ENCODE measurements around the gene DAAM1. TPM values are rescaled to one million over a fixed set of nuclear protein-coding genes. Genes with fewer than 3 reads are reported as not detected.

DAAM1 gene
- total RNA-seq: 10 to 100 TPM; 18.2 to 20.0 TPM

GRCh38 chr14:59188461-59189090, at the start of gene DAAM1:
Gene DAAM1 (plus strand): TSS chr14:59188667. CDS start chr14:59263478, 74,811 bp downstream.
- POLR2A ChIA-PET: no interaction called here
- Mint-ChIP-seq H3K27me3 (peaks cover 20% of the 10 kb centered on the region), H3K9me3 (no peaks in the 10 kb centered on the region), H3K4me1 (peaks cover 28% of the 10 kb centered on the region), H3K27ac (peak within 1 kb of the TSS; percentile 79), H3K36me3 (ENCODE audit: low read depth) (no peaks in the 10 kb centered on the region), H3K4me3 (peak within 1 kb of the TSS; percentile 84)
- DNase-seq: peak; percentile 98
- CTCF ChIA-PET: interaction anchor here (0.8 to 1.1 kb wide), 2 partner anchors 13 to 17 kb away, joined by 3 to 5 read pairs; no protein-coding TSS in a partner anchor

- Mint-ChIP-seq H3K4me1 (no peaks in the 10 kb centered on the region), H3K4me3 (no peak overlapping the region)
- POLR2A ChIA-PET: no interaction called here
These were observed 49.1 kb upstream of the DAAM1 start for GRCh38 chr14:59139324-59139723.

GRCh38 chr14:59140106-59140843, 48.2 kb upstream of the DAAM1 start:
- Mint-ChIP-seq H3K27ac (no peak overlapping the region), H3K9me3 (no peaks in the 10 kb centered on the region), H3K4me3 (no peak overlapping the region), H3K4me1 (no peaks in the 10 kb centered on the region), H3K36me3 (ENCODE audit: low read depth) (no peaks in the 10 kb centered on the region), H3K27me3 (peaks cover 5% of the 10 kb centered on the region)
- no peak for DNase-seq
- ChIA-PET POLR2A (no interaction called here), CTCF (interaction anchor here (0.6 to 1.6 kb wide), 2 partner anchors 11 to 733 kb away, joined by 3 read pairs; no protein-coding TSS in a partner anchor)

More at GRCh38 chr14:59139324-59139723, 49.1 kb upstream of the DAAM1 start:
- H3K36me3 Mint-ChIP-seq (ENCODE audit: low read depth): no peaks in the 10 kb centered on the region
- DNase-seq: no peak
- no peak overlapping the region for H3K27ac Mint-ChIP-seq
- H3K27me3 Mint-ChIP-seq: peaks cover 5% of the 10 kb centered on the region
- no peaks in the 10 kb centered on the region for H3K9me3 Mint-ChIP-seq
- CTCF ChIA-PET: interaction anchor here (0.6 to 0.9 kb wide), 2 partner anchors 10 to 953 kb away, joined by 3 read pairs; no protein-coding TSS in a partner anchor

- Mint-ChIP-seq H3K4me3 (no peak overlapping the region), H3K4me1 (peaks cover 3% of the 10 kb centered on the region), H3K36me3 (ENCODE audit: low read depth) (no peaks in the 10 kb centered on the region), H3K9me3 (no peaks in the 10 kb centered on the region), H3K27ac (no peak overlapping the region), H3K27me3 (peaks cover 10% of the 10 kb centered on the region)
- POLR2A ChIA-PET: no interaction called here
- CTCF ChIA-PET: no interaction called here
- DNase-seq: no peak
These were observed 42.0 kb upstream of the DAAM1 start for GRCh38 chr14:59146484-59146883.

GRCh38 chr14:59147007-59147406, 41.5 kb upstream of the DAAM1 start:
- H3K36me3 Mint-ChIP-seq (ENCODE audit: low read depth): no peaks in the 10 kb centered on the region
- peaks cover 10% of the 10 kb centered on the region for H3K27me3 Mint-ChIP-seq
- POLR2A ChIA-PET: no interaction called here
- no peak for DNase-seq
- no peaks in the 10 kb centered on the region for H3K9me3 Mint-ChIP-seq
- H3K4me1 Mint-ChIP-seq: peaks cover 3% of the 10 kb centered on the region
- CTCF ChIA-PET: no interaction called here
- H3K27ac Mint-ChIP-seq: no peak overlapping the region
- H3K4me3 Mint-ChIP-seq: no peak overlapping the region

DNA sequence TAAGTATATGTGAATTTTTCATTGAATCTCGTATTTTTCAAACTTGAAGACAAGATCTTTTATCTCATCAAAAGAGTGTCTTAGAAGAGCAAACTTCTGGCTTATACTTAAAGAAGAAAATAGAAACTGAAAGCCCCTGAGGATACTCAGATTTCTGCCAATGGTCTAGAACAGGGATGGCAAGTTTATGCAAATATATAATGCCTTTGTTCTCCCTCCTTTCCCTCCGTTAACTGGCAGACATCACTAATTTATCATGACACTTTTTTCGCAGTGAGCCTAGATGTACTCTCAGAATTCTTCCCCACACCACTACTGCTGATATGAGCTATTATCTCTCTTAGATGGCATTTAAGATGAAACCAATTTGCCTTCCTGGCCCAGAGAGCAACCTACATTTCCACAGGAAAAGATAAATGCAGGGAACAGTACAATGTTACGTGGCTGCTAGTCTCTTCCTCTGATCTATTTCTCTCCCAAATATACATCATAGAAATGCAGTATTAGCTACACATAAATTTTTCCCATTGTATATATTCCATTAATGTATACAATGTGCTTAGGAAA, 40.0 kb upstream of the DAAM1 start:
- peaks cover 2% of the 10 kb centered on the region for H3K9me3 Mint-ChIP-seq
- ChIA-PET CTCF (no interaction called here), POLR2A (no interaction called here)
- H3K27me3 Mint-ChIP-seq: peaks cover 5% of the 10 kb centered on the region
- no peak overlapping the region for H3K27ac Mint-ChIP-seq
- no peaks in the 10 kb centered on the region for H3K36me3 Mint-ChIP-seq (ENCODE audit: low read depth)
- DNase-seq: no peak
- H3K4me3 Mint-ChIP-seq: no peak overlapping the region
- H3K4me1 Mint-ChIP-seq: peaks cover 3% of the 10 kb centered on the region

DNA sequence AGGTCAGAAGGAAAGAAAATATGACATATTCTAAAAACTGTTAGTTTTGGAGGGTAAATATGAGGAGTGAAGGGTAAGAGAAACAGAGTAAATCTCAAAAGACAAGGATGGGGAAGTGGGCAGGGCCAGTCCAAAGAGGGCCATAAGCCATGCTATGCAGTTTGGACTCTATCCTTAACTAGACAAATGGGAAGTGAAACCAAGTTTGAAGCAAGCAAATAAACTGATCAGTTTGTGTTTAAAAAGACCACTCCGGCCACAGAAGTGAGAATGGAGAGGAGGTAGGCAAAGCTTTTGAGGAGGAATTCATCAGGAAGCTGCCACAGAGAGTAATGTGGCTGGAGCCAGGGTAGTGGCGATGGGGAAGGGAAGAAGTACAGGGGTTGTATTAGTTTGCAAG, 37.5 kb upstream of the DAAM1 start:
- H3K27me3 Mint-ChIP-seq: peaks cover 5% of the 10 kb centered on the region
- CTCF ChIA-PET: interaction anchor here (0.7 kb wide), 1 partner anchor 10 kb away, joined by 3 read pairs; no protein-coding TSS in a partner anchor
- POLR2A ChIA-PET: no interaction called here
- H3K4me1 Mint-ChIP-seq: peaks cover 18% of the 10 kb centered on the region
- no peak for DNase-seq
- H3K9me3 Mint-ChIP-seq: peaks cover 2% of the 10 kb centered on the region
- no peak overlapping the region for H3K27ac Mint-ChIP-seq
- H3K4me3 Mint-ChIP-seq: no peak overlapping the region
- H3K36me3 Mint-ChIP-seq (ENCODE audit: low read depth): no peaks in the 10 kb centered on the region

GRCh38 chr14:59154373-59154772, 34.1 kb upstream of the DAAM1 start:
- POLR2A ChIA-PET: no interaction called here
- H3K27ac Mint-ChIP-seq: peak overlapping the region; percentile 65

GRCh38 chr14:59155886-59156285, 32.6 kb upstream of the DAAM1 start:
- H3K27ac Mint-ChIP-seq: no peak overlapping the region
- ChIA-PET CTCF (interaction anchor here (0.6 kb wide), 1 partner anchor 173 kb away, joined by 3 read pairs; no protein-coding TSS in a partner anchor), POLR2A (no interaction called here)
- DNase-seq: no peak
- no peak overlapping the region for H3K4me3 Mint-ChIP-seq
- H3K9me3 Mint-ChIP-seq: peaks cover 4% of the 10 kb centered on the region
- H3K36me3 Mint-ChIP-seq (ENCODE audit: low read depth): no peaks in the 10 kb centered on the region
- H3K27me3 Mint-ChIP-seq: peaks cover 12% of the 10 kb centered on the region
- peaks cover 17% of the 10 kb centered on the region for H3K4me1 Mint-ChIP-seq

More at GRCh38 chr14:59154373-59154772, 34.1 kb upstream of the DAAM1 start:
- H3K4me3 Mint-ChIP-seq: no peak overlapping the region
- H3K4me1 Mint-ChIP-seq: peaks cover 18% of the 10 kb centered on the region
- peak; percentile 19 for DNase-seq
- CTCF ChIA-PET: interaction anchor here (0.7 kb wide), 1 partner anchor 517 kb away, joined by 3 read pairs; the partner anchor contains the start of gene DACT1
- H3K27me3 Mint-ChIP-seq: peaks cover 10% of the 10 kb centered on the region
- H3K9me3 Mint-ChIP-seq: peaks cover 4% of the 10 kb centered on the region
- no peaks in the 10 kb centered on the region for H3K36me3 Mint-ChIP-seq (ENCODE audit: low read depth)

DNA sequence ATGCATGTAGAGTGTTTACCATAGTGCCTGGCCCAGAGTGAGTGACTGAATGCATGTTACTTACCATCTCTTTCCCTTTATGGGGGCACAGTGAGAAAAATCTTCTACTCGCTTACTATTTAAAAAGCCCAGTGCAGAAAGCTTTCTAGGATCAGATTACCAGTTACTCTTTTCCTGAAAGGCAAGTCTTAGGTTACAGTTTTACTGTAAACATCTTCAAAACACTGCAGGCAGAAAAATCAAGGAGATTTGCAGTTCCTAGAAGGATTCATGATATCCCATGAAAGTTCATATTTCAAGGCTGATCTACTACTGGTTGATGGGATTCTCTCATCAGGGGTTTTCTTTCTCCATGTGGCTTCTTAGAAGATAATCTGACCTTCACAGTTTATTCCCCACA, 29.3 kb upstream of the DAAM1 start:
- Mint-ChIP-seq H3K4me1 (peaks cover 17% of the 10 kb centered on the region), H3K27me3 (peaks cover 19% of the 10 kb centered on the region), H3K4me3 (no peak overlapping the region), H3K9me3 (peaks cover 3% of the 10 kb centered on the region), H3K36me3 (ENCODE audit: low read depth) (no peaks in the 10 kb centered on the region), H3K27ac (no peak overlapping the region)
- ChIA-PET POLR2A (no interaction called here), CTCF (no interaction called here)
- DNase-seq: no peak

- Mint-ChIP-seq H3K27me3 (peaks cover 22% of the 10 kb centered on the region), H3K9me3 (peaks cover 3% of the 10 kb centered on the region), H3K4me3 (no peak overlapping the region), H3K36me3 (ENCODE audit: low read depth) (no peaks in the 10 kb centered on the region), H3K27ac (no peak overlapping the region), H3K4me1 (peaks cover 8% of the 10 kb centered on the region)
- ChIA-PET POLR2A (no interaction called here), CTCF (no interaction called here)
- DNase-seq: no peak
These were observed 28.0 kb upstream of the DAAM1 start for GRCh38 chr14:59160506-59160905.

DNA sequence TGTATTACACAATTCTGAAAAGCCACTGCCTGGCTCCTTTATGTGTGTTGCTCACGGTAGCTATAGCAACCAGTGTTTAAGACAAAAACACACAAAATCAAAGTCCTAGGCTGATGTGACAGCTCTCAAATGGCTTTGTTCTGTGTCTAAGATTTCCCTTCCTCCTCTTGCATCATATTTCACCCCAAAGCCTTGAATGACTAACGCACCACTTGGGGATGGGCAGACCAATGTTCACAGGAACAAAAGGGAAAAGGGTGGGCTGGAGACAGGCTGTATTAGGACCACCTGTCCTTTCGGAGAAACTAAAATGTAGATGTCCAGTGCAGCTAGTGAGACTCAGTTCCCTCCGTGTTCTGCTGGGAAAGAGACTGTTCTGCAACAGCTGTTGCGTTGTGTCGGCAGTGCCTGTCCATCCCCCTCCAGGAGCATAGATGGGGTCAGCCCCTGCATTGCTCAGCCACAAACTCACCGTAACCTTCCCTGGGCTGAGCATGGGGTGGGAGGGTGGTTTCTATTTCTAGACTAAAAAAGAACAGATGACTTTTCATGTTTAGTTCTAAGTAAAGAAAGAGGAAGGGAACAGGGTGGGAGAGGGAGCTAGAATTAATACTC, 26.8 kb upstream of the DAAM1 start:
- no peak overlapping the region for H3K4me3 Mint-ChIP-seq
- H3K4me1 Mint-ChIP-seq: peaks cover 6% of the 10 kb centered on the region
- H3K9me3 Mint-ChIP-seq: peaks cover 3% of the 10 kb centered on the region
- H3K36me3 Mint-ChIP-seq (ENCODE audit: low read depth): no peaks in the 10 kb centered on the region
- CTCF ChIA-PET: no interaction called here
- H3K27ac Mint-ChIP-seq: no peak overlapping the region
- POLR2A ChIA-PET: no interaction called here
- DNase-seq: peak; percentile 8
- peaks cover 22% of the 10 kb centered on the region for H3K27me3 Mint-ChIP-seq

- ChIA-PET POLR2A (no interaction called here), CTCF (no interaction called here)
- H3K27me3 Mint-ChIP-seq: peaks cover 11% of the 10 kb centered on the region
These were observed 22.2 kb upstream of the DAAM1 start for GRCh38 chr14:59166258-59166657.

More at GRCh38 chr14:59166258-59166657, 22.2 kb upstream of the DAAM1 start:
- Mint-ChIP-seq H3K4me3 (no peak overlapping the region), H3K4me1 (peaks cover 6% of the 10 kb centered on the region), H3K27ac (no peak overlapping the region), H3K9me3 (no peaks in the 10 kb centered on the region), H3K36me3 (ENCODE audit: low read depth) (no peaks in the 10 kb centered on the region)
- DNase-seq: no peak

All from activated CD4-positive, alpha-beta T cell treated with anti-CD3 and anti-CD28 coated beads, Interleukin-2, amount 10 ng/mL, durations not matched to agents 7 days and 5 days (primary cell).